GM12873 (cell line): ENCODE measurements around the gene SLC10A3.
A peak's percentile ranks its signal among the peaks of the same experiment; 100 is the strongest.

Source experiments
- TF ChIP-seq, protein P1 (sequence below): IDR thresholded peaks from 2 replicates; pipeline ENCODE4 v1.5.1; 2012; ENCODE audit warnings: low read depth, mild to moderate bottlenecking, moderate library complexity, low read length, control low read depth; ENCODE audit not compliant: insufficient read depth; ENCODE audit errors: missing control alignments

SLC10A3 gene

GRCh38 chrX:154445776-154446175, 44.7 kb downstream of the SLC10A3 start:
- TF ChIP-seq, protein P1, sequence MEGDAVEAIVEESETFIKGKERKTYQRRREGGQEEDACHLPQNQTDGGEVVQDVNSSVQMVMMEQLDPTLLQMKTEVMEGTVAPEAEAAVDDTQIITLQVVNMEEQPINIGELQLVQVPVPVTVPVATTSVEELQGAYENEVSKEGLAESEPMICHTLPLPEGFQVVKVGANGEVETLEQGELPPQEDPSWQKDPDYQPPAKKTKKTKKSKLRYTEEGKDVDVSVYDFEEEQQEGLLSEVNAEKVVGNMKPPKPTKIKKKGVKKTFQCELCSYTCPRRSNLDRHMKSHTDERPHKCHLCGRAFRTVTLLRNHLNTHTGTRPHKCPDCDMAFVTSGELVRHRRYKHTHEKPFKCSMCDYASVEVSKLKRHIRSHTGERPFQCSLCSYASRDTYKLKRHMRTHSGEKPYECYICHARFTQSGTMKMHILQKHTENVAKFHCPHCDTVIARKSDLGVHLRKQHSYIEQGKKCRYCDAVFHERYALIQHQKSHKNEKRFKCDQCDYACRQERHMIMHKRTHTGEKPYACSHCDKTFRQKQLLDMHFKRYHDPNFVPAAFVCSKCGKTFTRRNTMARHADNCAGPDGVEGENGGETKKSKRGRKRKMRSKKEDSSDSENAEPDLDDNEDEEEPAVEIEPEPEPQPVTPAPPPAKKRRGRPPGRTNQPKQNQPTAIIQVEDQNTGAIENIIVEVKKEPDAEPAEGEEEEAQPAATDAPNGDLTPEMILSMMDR: no peak

DNA sequence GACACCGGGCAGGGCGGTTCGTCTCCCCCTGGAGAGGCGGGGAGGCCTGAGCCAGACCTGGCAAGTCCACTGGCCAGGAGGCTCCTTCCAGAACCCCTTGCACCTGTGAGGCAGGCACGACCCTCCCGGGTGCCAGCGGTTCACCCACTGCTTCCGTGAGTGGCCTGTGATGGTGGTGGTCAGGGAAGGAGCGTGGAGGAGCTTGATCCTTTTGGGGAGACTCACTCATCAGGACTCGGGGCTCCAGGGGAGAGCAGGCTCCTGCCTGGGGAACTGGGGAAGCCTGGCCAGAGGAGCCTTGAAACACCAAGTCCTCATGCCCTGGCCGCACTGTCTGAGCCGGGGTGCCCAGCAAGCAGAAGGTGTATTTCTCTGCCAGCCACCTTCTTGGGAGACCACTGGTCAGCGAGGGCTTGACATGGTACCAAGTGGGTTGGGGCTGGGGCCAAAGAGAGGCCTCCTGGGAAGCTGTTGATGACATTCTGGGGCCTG, 45.6 kb downstream of the SLC10A3 start:
- TF ChIP-seq, protein P1: no peak

- TF ChIP-seq, protein P1: peak; percentile 3
Measured at GRCh38 chrX:154443992-154444754, 46.3 kb downstream of the SLC10A3 start, which contains the start of gene FAM50A. FAM50A (plus strand) TSS chrX:154444141; CDS start chrX:154444236, 95 bp downstream.

GRCh38 chrX:154443479-154443910, 46.9 kb downstream of the SLC10A3 start:
- TF ChIP-seq, protein P1: no peak

- TF ChIP-seq, protein P1: no peak
Measured at GRCh38 chrX:154441984-154442707, 48.3 kb downstream of the SLC10A3 start.

GRCh38 chrX:154441564-154441963, 48.9 kb downstream of the SLC10A3 start:
- TF ChIP-seq, protein P1: no peak

DNA sequence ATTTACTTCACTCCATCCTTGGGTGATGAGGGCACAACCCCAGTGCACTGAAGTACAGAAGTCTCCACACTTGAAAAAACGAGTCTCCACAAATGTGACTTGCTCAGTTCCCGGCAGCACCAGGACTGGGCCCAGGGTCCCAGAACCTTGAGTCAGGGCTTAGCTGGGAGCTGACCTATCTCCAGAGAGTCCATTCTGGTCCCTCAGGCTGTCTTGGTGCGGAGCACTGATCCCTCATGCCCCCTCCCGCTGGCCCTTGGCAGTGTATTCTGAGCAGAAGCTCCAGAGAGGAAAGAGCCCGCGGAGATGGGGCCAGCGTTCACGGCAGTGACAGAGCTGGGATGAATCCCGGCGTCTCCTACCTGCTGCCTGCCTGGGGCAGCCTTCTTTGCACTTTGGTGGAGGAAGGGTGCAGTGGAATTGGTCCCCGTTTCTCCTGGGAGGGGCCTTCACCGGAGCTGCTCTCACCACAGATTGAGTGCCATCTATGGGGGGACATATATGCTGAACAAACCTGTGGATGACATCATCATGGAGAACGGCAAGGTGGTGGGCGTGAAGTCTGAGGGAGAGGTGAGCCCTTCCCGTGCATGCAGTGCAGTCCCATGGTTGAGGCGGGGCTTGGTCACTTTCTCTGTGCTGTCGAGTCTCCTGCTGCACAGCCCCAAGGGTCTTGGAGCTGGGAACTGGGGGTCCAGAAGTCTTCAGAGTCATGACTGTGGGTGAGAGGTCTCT, 49.6 kb downstream of the SLC10A3 start:
- TF ChIP-seq, protein P1: no peak
